Measurements from ENCODE around the gene COL4A2.

COL4A2 gene

DNA sequence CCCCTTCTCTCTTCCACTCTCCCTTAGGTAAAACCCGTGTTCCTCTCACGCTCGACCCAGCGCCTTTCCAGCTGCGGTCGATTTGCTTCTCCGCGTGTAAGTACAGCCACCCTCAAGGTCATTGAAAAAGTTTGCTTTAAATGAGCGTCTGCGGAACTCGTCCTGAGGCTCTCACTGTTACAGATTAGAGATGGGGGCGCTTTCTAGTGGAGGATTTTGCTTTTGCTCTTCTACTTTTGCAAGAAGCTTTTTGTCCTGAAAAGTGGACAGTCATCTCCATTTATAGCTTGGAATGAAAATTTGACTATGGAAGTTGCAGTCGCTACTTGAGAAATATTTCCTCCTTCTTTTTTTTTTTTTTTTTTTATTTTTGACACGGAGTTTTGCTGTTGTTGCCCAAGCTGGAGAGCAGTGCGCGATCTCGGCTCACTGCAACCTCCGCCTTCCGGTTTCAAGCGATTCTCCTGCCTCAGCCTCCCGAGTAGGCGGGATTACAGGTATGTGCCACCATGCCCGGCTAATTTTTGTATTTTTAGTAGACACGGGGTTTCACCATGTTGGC lies 255.0 kb downstream of the COL4A2 start:
- TF ChIP-seq, protein P1, sequence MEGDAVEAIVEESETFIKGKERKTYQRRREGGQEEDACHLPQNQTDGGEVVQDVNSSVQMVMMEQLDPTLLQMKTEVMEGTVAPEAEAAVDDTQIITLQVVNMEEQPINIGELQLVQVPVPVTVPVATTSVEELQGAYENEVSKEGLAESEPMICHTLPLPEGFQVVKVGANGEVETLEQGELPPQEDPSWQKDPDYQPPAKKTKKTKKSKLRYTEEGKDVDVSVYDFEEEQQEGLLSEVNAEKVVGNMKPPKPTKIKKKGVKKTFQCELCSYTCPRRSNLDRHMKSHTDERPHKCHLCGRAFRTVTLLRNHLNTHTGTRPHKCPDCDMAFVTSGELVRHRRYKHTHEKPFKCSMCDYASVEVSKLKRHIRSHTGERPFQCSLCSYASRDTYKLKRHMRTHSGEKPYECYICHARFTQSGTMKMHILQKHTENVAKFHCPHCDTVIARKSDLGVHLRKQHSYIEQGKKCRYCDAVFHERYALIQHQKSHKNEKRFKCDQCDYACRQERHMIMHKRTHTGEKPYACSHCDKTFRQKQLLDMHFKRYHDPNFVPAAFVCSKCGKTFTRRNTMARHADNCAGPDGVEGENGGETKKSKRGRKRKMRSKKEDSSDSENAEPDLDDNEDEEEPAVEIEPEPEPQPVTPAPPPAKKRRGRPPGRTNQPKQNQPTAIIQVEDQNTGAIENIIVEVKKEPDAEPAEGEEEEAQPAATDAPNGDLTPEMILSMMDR (IDR thresholded peaks at IDR 0.05; ENCODE audit: control insufficient read depth, insufficient read depth, low read depth, low read length, missing control alignments), result no peak
- H3K4me3 ChIP-seq (ENCODE audit: control insufficient read depth, low read depth, low read length), result peak overlapping the region; percentile 87
- no peak for DNase-seq (ENCODE audit: low read depth)

Measured in AG09309 (cell line).